ENCODE results near the gene ELF1. TPM values are rescaled to one million over a fixed set of nuclear protein-coding genes. Genes with fewer than 3 reads are reported as not detected.

The ELF1 gene
- total RNA-seq, 4 donors from 2014 or later = 38.0 to 123 (median 105) TPM

DNA sequence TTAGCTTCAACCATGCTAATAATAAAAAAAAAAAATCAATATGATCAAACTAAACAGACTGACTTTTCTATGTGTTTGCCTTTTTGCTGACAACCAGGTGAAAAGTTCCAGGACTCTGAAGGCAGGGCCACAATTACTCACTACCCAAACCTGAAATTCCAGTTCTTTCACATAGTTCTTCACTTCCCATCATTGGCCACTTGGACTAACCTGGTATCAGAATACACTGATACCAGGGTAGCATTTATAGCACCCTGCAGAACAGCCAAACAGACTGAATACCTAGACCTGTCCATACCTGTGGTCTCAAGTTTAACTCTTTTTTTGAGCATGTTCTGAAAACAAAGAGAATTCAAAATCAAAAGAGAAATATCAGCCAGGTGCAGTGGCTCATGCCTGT is 25.1 kb downstream of the ELF1 start:
- H3K4me3 ChIP-seq = peak overlapping the region in 1 of 4 donors; percentile 6
- peak overlapping the region; percentile 76 to 86 (median 80) for H3K27ac ChIP-seq
- peak; percentile 22 for TF ChIP-seq EP300 (IDR thresholded peaks at IDR 0.05; ENCODE audit: low read depth)
- TF ChIP-seq POLR2A (IDR thresholded peaks at IDR 0.05) = no peak
- TF ChIP-seq POLR2AphosphoS5 (IDR thresholded peaks at IDR 0.05) = peak; percentile 21 to 81 (median 66)
- TF ChIP-seq, protein P1, sequence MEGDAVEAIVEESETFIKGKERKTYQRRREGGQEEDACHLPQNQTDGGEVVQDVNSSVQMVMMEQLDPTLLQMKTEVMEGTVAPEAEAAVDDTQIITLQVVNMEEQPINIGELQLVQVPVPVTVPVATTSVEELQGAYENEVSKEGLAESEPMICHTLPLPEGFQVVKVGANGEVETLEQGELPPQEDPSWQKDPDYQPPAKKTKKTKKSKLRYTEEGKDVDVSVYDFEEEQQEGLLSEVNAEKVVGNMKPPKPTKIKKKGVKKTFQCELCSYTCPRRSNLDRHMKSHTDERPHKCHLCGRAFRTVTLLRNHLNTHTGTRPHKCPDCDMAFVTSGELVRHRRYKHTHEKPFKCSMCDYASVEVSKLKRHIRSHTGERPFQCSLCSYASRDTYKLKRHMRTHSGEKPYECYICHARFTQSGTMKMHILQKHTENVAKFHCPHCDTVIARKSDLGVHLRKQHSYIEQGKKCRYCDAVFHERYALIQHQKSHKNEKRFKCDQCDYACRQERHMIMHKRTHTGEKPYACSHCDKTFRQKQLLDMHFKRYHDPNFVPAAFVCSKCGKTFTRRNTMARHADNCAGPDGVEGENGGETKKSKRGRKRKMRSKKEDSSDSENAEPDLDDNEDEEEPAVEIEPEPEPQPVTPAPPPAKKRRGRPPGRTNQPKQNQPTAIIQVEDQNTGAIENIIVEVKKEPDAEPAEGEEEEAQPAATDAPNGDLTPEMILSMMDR (IDR thresholded peaks at IDR 0.05) = peak in 4 of 5 experiments; percentile 18 to 76 (median 46)
- H3K36me3 ChIP-seq = no peaks in the 10 kb centered on the region
- no peaks in the 10 kb centered on the region for H3K9me3 ChIP-seq
- in situ Hi-C loops (cut with MboI; ENCODE audit: low pct_ligation_motif_present in 1 of 4, low pct_unique_long_range_greater_than_20kb in 1 of 4, low sequenced_read_pairs in 3 of 4) (loop anchor here in 1 of 4 donors (25.0 kb wide), 1 partner anchor 207 kb away; the partner anchor contains the start of gene SLC25A15), intact Hi-C loops (cut with DNase I; ENCODE audit: low total_unique reads) (no loop called here)
- H3K4me1 ChIP-seq = peaks cover 28 to 82% (median 47%) of the 10 kb centered on the region in 4 donors
- no peaks in the 10 kb centered on the region for H3K27me3 ChIP-seq
- peak; percentile 31 for DNase-seq

DNA sequence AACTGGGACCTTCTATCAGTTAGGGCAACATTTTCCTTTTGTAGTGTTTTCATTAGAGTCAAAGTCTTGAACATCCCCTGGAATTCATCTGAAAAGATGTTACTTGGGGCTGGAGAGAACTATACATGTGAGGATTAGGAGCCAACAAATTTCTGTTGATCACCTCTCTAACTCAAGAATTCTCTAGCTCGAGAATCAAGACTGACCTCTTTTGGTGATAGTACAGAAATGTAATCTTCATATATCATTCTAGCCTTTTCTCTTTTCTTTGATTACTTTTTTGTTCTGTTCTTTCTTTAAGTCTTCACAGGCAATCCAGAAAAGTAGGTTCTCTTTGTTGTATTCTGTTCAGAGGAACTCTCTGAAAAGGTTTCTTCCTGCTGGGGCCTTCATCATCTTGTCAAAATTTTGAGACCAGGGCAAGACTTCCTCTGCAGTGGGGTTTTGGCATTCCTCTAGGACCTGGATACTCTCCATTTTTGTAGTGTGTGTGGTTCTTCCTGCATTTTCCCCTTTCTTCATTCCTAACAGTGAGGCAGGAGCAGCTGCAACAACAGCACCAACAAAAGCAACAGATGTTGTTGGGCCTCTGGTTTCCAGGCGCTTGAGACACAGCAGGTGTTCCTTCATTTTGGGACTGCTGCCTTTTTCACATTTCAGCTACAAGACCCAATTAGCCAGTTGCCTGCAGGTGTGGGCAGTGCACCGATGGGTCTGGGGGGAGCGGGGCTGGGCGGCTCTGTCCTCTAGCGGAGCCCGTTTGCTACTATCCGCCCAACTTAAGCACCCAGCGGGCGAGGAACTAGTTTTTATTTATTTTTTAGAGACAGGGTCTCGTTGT is 26.2 kb downstream of the ELF1 start:
- DNase-seq = peak; percentile 26
- Histone ChIP-seq H3K36me3 (no peaks in the 10 kb centered on the region), H3K27me3 (no peaks in the 10 kb centered on the region), H3K4me3 (no peak overlapping the region), H3K27ac (peak overlapping the region; percentile 76 to 86 (median 80)), H3K9me3 (no peaks in the 10 kb centered on the region), H3K4me1 (peaks cover 31 to 83% (median 45%) of the 10 kb centered on the region in 4 donors)
- WGBS, 2 donors (ENCODE audit: low coverage in 1 of 2) = 50 to 61% methylated on average over 10 to 11 of the region's 11 CpGs
- in situ Hi-C loops (cut with MboI; ENCODE audit: low pct_ligation_motif_present in 1 of 4, low pct_unique_long_range_greater_than_20kb in 1 of 4, low sequenced_read_pairs in 3 of 4) (loop anchor here in 1 of 4 donors (25.0 kb wide), 1 partner anchor 206 kb away; the partner anchor contains the start of gene SLC25A15), intact Hi-C loops (cut with DNase I; ENCODE audit: low total_unique reads) (no loop called here)
- TF ChIP-seq POLR2AphosphoS5 (IDR thresholded peaks at IDR 0.05) = no peak
- TF ChIP-seq POLR2A (IDR thresholded peaks at IDR 0.05) = no peak
- TF ChIP-seq, protein P1 (IDR thresholded peaks at IDR 0.05) = no peak
- no peak for TF ChIP-seq EP300 (IDR thresholded peaks at IDR 0.05; ENCODE audit: low read depth)

DNA sequence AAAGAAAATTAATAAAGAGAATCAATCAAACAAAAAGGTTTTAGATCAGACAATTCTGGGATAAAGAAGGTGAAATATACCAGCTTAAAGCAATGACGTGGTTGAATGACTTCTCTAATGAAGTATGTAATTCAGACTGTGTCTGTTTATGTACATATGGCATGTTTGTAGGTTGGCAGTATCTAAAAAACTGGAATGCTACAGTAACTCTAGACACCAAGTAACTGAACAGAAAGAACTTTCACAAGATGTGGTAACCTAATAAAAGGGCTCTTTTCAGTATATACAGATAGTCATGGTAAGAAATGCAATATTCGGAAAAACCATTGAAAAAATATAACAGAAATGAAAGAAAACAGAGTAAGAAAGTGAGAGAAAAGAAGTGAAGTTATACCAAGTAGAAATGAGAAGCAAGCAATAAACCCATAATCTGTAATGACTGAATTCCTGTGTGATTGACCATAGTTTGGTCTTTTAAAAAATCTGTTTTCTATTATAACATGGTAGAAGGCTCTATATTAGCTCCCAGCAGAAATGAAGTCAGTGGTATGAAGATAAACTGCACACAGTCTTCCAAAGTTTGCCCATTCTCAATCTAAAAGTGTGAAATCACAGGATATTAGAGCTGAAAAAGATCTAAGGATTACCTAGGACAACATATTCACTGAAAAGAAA is 31.4 kb downstream of the ELF1 start:
- H3K27me3 ChIP-seq = no peaks in the 10 kb centered on the region
- H3K4me3 ChIP-seq = no peak overlapping the region
- intact Hi-C loops (cut with DNase I; ENCODE audit: low total_unique reads) = no loop called here
- DNase-seq = no peak
- peak overlapping the region in 1 of 4 donors; percentile 7 for H3K27ac ChIP-seq
- in situ Hi-C loops (cut with MboI; ENCODE audit: low pct_ligation_motif_present in 1 of 4, low pct_unique_long_range_greater_than_20kb in 1 of 4, low sequenced_read_pairs in 3 of 4) = loop anchor here in 1 of 4 donors (25.0 kb wide), 1 partner anchor 200 kb away; the partner anchor contains the start of gene SLC25A15
- WGBS, 2 donors (ENCODE audit: low coverage in 1 of 2) = 83 to 84% methylated on average over 2 of the region's 2 CpGs
- no peaks in the 10 kb centered on the region for H3K36me3 ChIP-seq
- peaks cover 27 to 82% (median 45%) of the 10 kb centered on the region in 4 donors for H3K4me1 ChIP-seq
- no peaks in the 10 kb centered on the region for H3K9me3 ChIP-seq
- TF ChIP-seq EP300 (IDR thresholded peaks at IDR 0.05; ENCODE audit: low read depth) = no peak
- TF ChIP-seq POLR2A (IDR thresholded peaks at IDR 0.05) = no peak

DNA sequence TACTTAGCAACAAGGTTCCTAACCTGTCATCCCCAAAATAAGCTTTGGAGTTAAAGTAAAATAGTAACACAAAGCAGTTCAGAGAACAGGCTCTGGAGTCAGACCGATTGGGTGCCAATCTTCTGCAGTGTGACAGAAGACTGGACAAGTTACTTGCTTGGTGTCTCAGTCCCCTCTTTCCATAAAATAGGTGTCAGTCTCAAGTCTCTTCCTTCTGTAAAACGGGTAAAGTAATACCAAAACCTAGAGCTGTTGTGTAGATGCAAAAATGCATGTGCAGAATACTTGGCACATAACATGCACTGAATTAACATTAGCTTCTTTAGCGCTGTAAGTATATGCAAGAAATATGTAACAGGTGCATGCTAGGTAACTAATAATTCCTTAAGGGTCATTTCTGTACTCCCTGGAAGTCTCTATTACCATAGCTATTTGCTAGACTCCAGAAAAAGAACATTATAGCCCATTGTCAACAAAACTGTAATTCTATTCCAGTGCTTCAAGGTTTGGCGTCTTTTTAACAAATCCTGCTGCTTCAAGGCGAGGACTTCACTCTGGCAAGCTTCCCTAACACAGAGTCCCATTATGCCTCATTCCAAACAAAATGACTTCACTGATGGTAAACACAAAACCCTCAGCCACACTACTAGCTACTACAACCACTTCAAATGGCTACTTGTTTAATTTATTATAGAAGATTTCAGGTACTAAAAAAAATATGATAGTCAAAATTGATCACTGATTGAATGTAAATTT is 32.8 kb downstream of the ELF1 start:
- DNase-seq = no peak
- 21% methylated on average over 5 of the region's 5 CpGs for WGBS, 2 donors (ENCODE audit: low coverage in 1 of 2)
- peak overlapping the region; percentile 69 to 82 (median 75) for H3K27ac ChIP-seq
- no peaks in the 10 kb centered on the region for H3K27me3 ChIP-seq
- no peaks in the 10 kb centered on the region for H3K9me3 ChIP-seq
- no peaks in the 10 kb centered on the region for H3K36me3 ChIP-seq
- intact Hi-C loops (cut with DNase I; ENCODE audit: low total_unique reads) = no loop called here
- no peak for TF ChIP-seq POLR2AphosphoS5 (IDR thresholded peaks at IDR 0.05)
- H3K4me1 ChIP-seq = peaks cover 22 to 81% (median 43%) of the 10 kb centered on the region in 4 donors
- in situ Hi-C loops (cut with MboI; ENCODE audit: low pct_ligation_motif_present in 1 of 4, low pct_unique_long_range_greater_than_20kb in 1 of 4, low sequenced_read_pairs in 3 of 4) = loop anchor here in 1 of 4 donors (25.0 kb wide), 1 partner anchor 199 kb away; the partner anchor contains the start of gene SLC25A15
- H3K4me3 ChIP-seq = peak overlapping the region in 1 of 4 donors; percentile 39
